GM19463 (cell line): ENCODE data around the gene FOS.

Source experiments
- ATAC-seq: cut with Tn5 transposase; IDR thresholded peaks from one replicate; pipeline ENCODE4 v1.9.1; 2021; ENCODE audit warnings: mild to moderate bottlenecking, moderate library complexity; ENCODE audit not compliant: unreplicated experiment

Gene FOS

DNA sequence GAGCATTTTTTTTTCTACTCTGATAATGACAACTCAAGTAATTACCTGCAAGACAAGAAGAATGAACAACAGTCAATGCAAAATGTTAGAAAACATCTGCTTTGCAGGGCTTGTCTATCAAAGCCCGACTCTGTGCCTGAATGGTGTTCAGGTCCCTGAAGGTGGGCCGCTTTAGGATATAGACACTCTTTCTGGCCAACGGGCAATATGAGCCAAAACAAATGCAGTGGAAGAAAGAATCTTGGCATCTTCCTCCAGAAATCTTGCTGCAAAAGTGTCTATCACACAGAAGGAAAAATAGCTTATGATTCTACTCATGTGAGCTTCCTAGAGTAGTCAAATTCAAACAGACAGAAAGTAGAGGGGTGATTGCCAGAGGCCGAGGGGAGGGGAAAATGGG, 32.7 kb downstream of the FOS start:
- ATAC-seq: no peak

DNA sequence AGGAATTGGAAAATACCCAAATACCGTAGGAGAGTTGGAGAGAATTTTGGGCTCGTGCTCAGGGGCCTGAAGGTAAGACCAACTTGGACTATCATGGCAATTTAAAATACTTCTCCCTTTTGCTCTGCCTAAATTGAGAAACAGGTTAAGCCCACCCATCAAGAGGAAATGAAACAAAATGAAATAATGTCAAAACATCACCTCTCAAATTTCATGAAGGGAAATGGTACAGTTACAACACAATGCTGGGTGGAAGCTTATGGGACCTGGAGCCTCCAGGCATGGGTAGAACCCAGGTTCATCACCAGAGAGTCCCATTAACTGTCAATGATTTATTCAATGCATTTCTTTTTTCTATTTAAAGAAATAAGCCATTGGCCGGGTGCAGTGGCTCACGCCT, 33.7 kb downstream of the FOS start:
- ATAC-seq: no peak

DNA sequence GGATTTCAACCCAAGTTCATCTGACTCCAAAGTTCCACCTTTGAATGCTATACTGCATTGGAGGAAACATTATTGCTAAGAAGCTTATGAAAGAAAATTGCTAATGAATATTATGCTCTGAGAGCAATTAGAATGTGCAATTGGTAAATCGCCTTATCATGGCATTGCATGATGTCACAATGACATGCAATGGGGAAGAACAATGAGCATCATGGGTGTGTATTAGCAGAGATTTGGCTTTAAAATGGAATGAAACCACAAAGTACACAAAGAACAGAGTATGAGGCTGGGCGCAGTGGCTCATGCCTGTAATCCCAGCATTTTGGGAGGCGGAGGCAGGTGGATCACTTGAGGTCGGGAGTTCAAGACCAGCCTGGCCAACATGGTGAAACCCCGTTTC, 34.7 kb downstream of the FOS start:
- ATAC-seq: no peak

DNA sequence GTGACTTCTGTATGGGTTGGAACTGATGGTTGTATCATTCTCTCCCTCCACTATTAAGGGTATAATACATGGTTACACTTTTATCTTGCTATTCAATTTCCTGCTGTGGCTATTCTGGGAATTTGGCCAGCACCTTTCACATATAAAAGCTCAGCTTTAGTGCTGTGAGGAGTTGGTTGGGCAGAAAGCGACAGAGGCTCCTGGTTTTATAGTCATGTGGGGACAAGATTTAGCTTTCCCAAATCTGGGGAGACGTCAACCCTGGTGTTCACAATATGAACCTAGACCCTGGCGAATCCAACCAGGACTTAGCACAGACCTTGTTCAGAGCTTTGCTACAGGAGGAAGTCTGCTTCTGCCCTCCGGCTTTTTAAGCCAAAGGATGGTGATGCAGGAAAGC, 36.5 kb downstream of the FOS start:
- ATAC-seq: no peak

DNA sequence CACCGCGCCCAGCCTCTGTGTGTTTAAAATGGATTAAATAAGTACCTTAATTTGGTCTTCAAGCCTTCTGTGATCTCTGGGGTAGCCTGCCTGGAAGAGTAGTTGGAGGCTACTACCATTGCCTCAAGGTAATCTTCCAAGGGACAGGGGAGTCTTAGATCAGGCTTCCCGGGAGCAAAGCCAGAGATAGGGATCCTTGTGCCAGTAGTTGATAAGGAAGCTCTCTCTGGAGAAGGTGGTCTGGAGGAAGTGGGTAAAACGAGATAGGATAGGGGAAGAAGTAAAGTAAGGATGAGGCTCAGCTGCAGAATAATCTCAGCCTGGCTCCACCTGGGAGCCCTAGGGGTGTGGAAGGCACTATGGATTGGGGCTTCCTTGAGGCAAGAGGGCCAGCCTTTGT, 38.5 kb downstream of the FOS start:
- no peak for ATAC-seq

DNA sequence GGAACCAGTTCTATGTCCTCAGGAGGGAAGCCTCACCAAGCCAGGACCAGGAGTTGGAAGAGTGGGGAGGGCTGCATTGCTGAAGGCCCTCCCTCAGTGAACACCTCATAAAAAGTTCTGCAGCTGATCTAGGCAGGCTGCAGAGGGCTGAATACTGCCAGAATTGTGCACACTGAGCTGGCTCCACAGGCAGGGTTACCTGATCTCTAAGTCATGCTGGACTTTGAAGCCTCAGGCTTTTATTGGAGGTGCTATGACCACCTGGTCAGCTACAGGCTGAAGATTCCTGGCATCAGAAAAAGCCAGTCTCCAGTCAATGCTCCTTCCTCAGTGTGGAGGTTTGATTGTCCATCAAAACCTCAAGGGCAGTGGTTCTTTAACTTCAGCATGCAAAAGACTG, 39.7 kb downstream of the FOS start:
- ATAC-seq: no peak

DNA sequence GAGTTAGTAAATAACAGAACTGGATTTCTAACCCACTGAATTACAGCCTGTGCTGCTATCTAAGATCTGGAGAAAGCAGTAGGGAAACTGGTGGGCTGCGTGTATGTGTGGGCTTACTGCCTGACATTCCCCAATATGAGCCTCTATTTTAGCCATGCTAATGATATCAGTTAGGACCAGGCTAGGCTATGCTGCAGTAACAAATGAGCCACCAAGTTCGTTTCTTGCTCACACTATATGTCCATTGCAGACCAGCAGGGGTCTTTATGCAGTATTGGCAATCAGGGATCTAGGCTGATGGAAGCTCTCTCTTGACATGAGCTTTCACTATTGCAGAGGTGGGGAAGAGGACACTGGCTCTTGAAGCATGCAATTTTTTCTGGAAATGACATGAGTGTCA, 40.4 kb downstream of the FOS start:
- no peak for ATAC-seq

DNA sequence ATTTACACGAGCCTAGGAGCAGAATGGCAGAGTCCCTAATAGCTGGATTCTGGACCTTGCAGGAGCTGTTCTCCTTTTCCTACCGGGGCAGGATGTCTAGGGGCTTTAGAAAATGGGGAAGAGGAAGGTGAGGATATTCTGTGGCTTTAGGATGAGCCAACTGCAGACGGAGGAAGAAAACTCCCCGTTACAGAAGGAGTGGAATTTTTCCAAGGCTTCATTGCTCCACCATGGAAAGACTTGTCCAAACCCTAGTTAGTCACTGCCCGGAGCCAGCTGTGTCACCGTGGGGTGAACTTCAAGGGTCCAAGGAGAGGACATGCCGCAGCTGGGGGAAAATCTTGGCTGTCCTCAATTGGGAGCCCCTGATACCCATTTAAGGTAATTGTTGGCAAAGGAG, 41.6 kb downstream of the FOS start:
- ATAC-seq: no peak

DNA sequence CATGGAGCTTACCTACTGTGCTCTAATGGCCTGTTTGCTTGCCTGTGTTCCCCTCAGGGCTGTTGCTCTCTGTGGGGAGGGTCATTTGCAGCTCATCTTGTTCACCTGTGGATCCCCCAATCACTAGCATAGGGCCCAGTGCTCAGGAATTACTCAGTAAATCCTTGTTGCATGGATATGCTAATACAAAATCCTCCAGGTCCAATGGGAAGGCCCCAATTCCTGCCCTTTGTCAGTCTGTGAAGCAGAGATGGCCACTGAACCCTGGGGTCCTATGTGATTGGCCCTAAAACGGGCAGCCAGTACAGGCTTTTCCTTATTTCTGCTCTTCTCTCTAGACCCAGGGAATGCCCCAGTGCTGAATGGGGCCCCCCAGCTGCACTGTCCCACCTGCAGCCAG, 44.1 kb downstream of the FOS start:
- ATAC-seq: no peak

DNA sequence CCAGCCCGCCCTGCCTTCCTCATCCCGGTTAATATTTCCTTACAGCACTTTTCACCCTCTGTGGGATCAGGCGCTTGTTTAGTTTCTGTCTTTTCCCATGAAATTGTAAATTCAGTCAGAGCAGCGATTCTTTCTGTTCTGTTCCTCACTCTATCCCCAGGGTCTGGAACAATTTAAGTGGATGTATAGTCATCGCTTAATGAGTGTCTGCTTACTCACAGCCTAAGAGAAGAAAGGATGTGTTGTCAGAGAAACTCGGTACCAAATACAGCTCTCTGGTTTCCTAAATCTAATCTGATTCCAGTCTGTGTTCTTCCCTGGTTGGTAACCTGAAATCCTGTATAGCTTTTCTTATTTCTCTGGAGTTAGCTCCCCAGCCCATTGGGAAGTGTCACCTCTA, 44.9 kb downstream of the FOS start:
- ATAC-seq: no peak

DNA sequence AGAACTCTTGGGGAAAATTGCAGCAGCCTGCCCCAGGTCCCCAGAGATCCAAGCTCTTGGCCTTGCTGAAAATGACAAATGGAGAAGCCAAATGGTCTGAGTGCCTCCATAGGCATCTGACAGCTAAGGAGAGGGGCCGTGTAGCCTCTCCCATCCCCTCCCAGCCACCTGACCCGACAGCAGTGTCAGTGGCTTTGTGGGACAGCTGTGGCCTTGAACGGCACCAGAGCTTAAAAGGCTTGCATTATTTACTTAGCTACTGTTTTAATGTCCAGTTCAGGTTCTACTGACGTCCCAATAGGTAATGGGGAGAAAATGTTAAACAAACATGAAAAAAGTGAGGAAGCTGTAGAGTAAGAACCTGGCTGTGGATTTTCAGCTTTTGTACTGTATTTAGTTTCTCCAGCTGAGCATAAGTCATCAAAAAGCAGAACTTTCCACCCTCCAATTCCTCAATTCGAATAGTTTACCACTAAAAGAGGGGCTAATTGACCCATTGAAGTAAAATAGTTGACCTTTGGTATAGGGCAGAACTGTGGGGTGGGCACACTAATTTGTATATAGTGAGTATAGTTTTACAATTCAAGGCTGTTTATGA, 50.0 kb downstream of the FOS start:
- ATAC-seq: no peak

DNA sequence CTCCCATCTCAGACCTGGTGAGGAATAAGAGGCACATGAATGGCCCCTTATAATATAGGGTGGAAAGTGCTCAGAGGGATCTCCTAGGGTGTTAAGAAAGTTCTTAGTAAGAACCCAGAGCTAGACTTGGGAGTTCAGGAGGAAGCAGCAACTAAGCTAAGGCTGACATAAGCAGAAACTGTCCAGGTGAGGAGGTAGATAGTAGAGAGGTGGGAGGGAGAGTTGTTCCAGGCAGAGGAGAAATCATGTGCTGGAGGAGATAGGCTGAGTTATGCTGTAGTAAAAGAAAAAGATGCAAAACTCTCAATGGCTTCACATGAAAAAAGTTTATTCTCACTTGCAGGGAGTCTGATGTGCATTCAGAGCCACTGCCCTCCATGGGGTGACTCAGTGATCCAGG, 50.7 kb downstream of the FOS start:
- ATAC-seq: no peak

DNA sequence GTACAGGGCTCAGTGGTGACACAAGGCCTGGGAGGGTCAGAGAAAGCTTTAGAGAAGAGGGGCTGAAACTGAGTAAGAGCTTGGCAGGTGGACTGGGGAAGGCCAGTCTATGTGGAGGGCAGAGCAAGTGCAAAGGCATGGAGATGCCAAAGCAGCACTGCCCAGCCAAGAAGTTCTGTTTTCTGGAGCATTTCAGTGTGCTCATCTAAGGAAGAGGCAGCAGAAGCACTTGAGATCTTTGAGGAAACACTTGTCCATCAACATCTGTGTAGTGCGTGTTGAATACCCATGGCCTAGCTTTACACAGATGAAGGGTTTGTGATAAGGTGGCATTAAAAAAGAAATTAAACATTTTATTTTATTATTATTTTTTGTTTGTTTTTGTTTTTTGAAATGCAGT, 52.8 kb downstream of the FOS start:
- ATAC-seq: no peak
